PC-9 (cell line): ENCODE results near the gene GBE1. TPM values are rescaled to one million over a fixed set of nuclear protein-coding genes. Genes with fewer than 3 reads are reported as not detected.
"Not testable (repeated sequence)": the region's sequence is repeated elsewhere in the genome, so short reads cannot be mapped to it uniquely, and the experiment has no call there.

Experiments used
- BruUV-seq: library from RNA; stranded (reverse); fragments of 400-500 nt; replicated peaks from 2 replicates; lab custom pipeline; 2021; lab: Mats Ljungman, UMichigan
- CTCF ChIA-PET: fragments of 300-600 bp; sonication (Branson Sonifier 250); formaldehyde crosslinking; loops from one replicate; lab custom pipeline; 2022; ENCODE audit warnings: antibody characterized with exemption; lab: Charles Lee
- POLR2A ChIA-PET: fragments of 300-600 bp; sonication (Branson Sonifier 250); formaldehyde crosslinking; loops from one replicate; lab custom pipeline; 2022; ENCODE audit warnings: antibody characterized with exemption; ENCODE audit not compliant: unreplicated experiment; lab: Charles Lee
- DNase-seq, 2 experiments: peaks; one replicate each; pipeline versions ENCODE4 v3.0.0 to v3.0.0-alpha.2; 2015 to 2022; ENCODE audit warnings: mixed read lengths in 1 of 2
- H2AFZ ChIP-seq: fragments of 200-600 bp; sonication (generic); 2 replicates; pipeline ENCODE4 v1.8.1; 2017; ENCODE audit warnings: antibody characterized with exemption
- H3F3A ChIP-seq: fragments of 200-600 bp; sonication (generic); 2 replicates; pipeline ENCODE4 v1.8.1; 2017; ENCODE audit warnings: antibody characterized with exemption, mild to moderate bottlenecking, low read depth; ENCODE audit not compliant: insufficient read depth
- H3K27ac ChIP-seq: fragments of 200-600 bp; sonication (generic); 2 replicates; pipeline ENCODE4 v1.6.1; 2016; ENCODE audit warnings: mixed run types
- H3K27me3 ChIP-seq: fragments of 200-600 bp; sonication (generic); 2 replicates; pipeline ENCODE4 v1.6.1; 2016; ENCODE audit warnings: low read depth, mixed run types; ENCODE audit not compliant: insufficient read depth
- H3K36me3 ChIP-seq: fragments of 200-600 bp; sonication (generic); 2 replicates; pipeline ENCODE4 v1.6.1; 2016; ENCODE audit warnings: low read depth, mixed run types
- H3K4me1 ChIP-seq: fragments of 200-600 bp; sonication (generic); replicated peaks from 2 replicates; pipeline ENCODE4 v1.6.1; 2016; ENCODE audit warnings: mixed run types; ENCODE audit not compliant: insufficient read depth
- H3K4me2 ChIP-seq: fragments of 200-600 bp; sonication (generic); 2 replicates; pipeline ENCODE4 v1.6.1; 2017; ENCODE audit warnings: mixed run types
- H3K4me3 ChIP-seq: fragments of 200-600 bp; sonication (generic); 2 replicates; pipeline ENCODE4 v1.6.1; 2016; ENCODE audit warnings: mixed run types
- H3K79me2 ChIP-seq: fragments of 200-600 bp; sonication (generic); 2 replicates; pipeline ENCODE4 v1.6.1; 2017; ENCODE audit warnings: low read depth, mixed run types
- H3K9me2 ChIP-seq: fragments of 200-600 bp; sonication (generic); 2 replicates; pipeline ENCODE4 v1.8.1; 2017; ENCODE audit warnings: mild to moderate bottlenecking; ENCODE audit not compliant: insufficient read depth
- H3K9me3 ChIP-seq: fragments of 200-600 bp; sonication (generic); 2 replicates; pipeline ENCODE4 v1.8.1; 2016; ENCODE audit warnings: low read depth; ENCODE audit not compliant: insufficient read depth
- H4K20me1 ChIP-seq: fragments of 200-600 bp; sonication (generic); 2 replicates; pipeline ENCODE4 v1.8.1; 2017; ENCODE audit not compliant: insufficient read depth
- EZH2 ChIP-seq: fragments of 200-600 bp; sonication (generic); IDR thresholded peaks from 2 replicates; pipeline ENCODE4 v1.8.0; 2017; ENCODE audit warnings: antibody characterized with exemption, low read depth
- intact Hi-C: fragments of 100-400 bp; cut with micrococcal nuclease; formaldehyde crosslinking; loops from one replicate; pipeline ENCODE4 v1.10.0; 2022; ENCODE audit not compliant: unreplicated experiment
- total RNA-seq: library from RNA; stranded (reverse); gene quantifications from 2 replicates; pipeline ENCODE4 v1.2.3, GENCODE V29; 2021
- TF ChIP-seq, protein P1 (sequence below): fragments of 200-600 bp; sonication (generic); conservative IDR thresholded peaks from 2 replicates; pipeline ENCODE4 v1.6.1; 2017; ENCODE audit warnings: mixed run types, antibody characterized with exemption, mild to moderate bottlenecking, moderate library complexity

Gene GBE1
- total RNA-seq, 1 experiment from 2014 or later: 31.2 TPM

DNA sequence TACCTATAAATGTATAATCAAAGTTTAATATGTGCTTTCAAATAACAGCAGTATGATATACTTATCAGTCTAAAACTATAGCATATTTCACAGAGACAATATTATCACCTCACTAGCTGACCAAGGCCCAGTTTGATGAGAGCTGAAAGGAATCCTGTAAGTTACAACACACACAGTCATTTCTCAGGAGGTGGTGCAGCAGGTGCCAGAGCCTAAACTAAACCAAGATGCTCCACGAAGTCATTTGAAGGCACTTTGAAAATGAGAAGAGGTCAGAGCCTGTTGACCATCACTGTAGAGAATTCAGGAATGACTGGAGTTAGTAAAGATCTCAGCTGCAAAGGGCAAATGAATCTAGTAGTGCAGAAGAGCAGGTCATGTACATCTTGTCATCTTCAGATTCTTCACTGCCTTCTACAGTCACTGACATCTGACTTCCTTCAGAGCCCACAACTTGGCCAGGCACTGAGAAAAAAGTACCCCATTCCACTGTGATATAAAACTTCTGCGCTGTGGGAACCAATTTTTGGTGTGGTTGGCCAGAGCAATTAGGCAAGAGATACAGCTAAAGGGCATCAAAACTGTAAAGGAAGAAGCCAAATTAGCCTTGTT, 7.9 kb downstream of the GBE1 start:
- Histone ChIP-seq H3K27ac (no peak overlapping the region), H3F3A (no peaks in the 10 kb centered on the region), H3K27me3 (no peaks in the 10 kb centered on the region), H3K4me3 (no peak overlapping the region), H2AFZ (no peak overlapping the region), H3K4me2 (no peak overlapping the region), H3K36me3 (0 out of 2 replicates have a peak, but pooled peaks cover 4% of the 10 kb centered on the region), H3K9me3 (no peaks in the 10 kb centered on the region), H3K79me2 (0 out of 2 replicates have a peak, but pooled peaks cover 4% of the 10 kb centered on the region), H4K20me1 (no peaks in the 10 kb centered on the region), H3K4me1 (no peaks in the 10 kb centered on the region), H3K9me2 (no peaks in the 10 kb centered on the region)
- BruUV-seq: no TSS peak
- CTCF ChIA-PET: no interaction called here
- intact Hi-C loops: no loop called here
- no peak for DNase-seq
- POLR2A ChIA-PET: interaction anchor here (0.7 kb wide), 1 partner anchor 23 kb away, joined by 3 read pairs; no protein-coding TSS in a partner anchor
- TF ChIP-seq, protein P1, sequence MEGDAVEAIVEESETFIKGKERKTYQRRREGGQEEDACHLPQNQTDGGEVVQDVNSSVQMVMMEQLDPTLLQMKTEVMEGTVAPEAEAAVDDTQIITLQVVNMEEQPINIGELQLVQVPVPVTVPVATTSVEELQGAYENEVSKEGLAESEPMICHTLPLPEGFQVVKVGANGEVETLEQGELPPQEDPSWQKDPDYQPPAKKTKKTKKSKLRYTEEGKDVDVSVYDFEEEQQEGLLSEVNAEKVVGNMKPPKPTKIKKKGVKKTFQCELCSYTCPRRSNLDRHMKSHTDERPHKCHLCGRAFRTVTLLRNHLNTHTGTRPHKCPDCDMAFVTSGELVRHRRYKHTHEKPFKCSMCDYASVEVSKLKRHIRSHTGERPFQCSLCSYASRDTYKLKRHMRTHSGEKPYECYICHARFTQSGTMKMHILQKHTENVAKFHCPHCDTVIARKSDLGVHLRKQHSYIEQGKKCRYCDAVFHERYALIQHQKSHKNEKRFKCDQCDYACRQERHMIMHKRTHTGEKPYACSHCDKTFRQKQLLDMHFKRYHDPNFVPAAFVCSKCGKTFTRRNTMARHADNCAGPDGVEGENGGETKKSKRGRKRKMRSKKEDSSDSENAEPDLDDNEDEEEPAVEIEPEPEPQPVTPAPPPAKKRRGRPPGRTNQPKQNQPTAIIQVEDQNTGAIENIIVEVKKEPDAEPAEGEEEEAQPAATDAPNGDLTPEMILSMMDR: no peak
- TF ChIP-seq EZH2: no peak

DNA sequence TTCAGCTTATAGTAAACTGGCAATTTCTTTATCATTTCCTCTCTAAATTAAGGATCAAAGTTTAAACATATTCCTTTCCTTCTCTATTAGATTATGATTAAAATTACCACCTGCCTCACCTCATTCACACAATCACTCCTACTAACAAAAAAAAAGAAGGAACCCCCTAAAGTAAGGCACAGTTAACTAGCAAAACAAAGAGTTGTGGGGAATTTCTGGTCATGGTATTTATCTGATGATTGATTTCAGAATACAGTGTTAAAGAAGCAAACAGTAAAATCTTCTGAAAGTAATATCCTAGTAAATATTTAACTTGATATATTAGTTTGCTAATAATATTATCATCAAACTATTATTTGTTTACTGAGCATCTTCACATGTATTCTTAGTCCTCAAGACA, 8.8 kb downstream of the GBE1 start:
- Histone ChIP-seq H3K9me3 (no peaks in the 10 kb centered on the region), H3F3A (no peaks in the 10 kb centered on the region), H3K36me3 (0 out of 2 replicates have a peak, but pooled peaks cover 4% of the 10 kb centered on the region), H3K4me3 (no peak overlapping the region), H3K9me2 (no peaks in the 10 kb centered on the region), H3K27ac (no peak overlapping the region), H3K4me2 (no peak overlapping the region), H3K79me2 (0 out of 2 replicates have a peak, but pooled peaks cover 4% of the 10 kb centered on the region), H2AFZ (no peak overlapping the region), H3K4me1 (no peaks in the 10 kb centered on the region), H4K20me1 (no peaks in the 10 kb centered on the region), H3K27me3 (no peaks in the 10 kb centered on the region)
- intact Hi-C loops: no loop called here
- no peak for TF ChIP-seq EZH2
- TF ChIP-seq, protein P1: no peak
- ChIA-PET POLR2A (interaction anchor here (0.7 kb wide), 1 partner anchor 22 kb away, joined by 3 read pairs; no protein-coding TSS in a partner anchor), CTCF (no interaction called here)
- DNase-seq: no peak
- no TSS peak for BruUV-seq

DNA sequence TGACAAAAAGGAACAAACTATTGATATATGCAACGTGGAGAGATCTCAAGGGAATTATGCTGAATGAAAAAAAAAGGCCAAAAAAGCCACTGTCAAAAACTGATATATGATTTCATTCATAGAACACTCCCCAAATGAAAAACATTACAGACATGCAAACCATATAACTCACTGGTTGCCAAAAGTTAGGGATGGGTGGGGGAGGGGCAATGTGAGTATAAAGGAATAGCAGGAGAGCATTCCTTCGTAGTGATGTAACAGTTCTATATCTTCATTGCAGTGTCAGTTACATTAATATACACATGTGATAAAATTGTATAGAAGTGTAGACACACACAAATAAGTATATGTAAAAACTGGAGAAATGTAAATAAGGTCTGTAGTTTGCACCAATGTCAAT, 12.2 kb downstream of the GBE1 start:
- no peak overlapping the region for H3K4me3 ChIP-seq
- intact Hi-C loops: no loop called here
- H2AFZ ChIP-seq: no peak overlapping the region
- H3K27me3 ChIP-seq: no peaks in the 10 kb centered on the region
- BruUV-seq: no TSS peak
- peaks cover 6% of the 10 kb centered on the region; the same call in 1 of the 2 replicates for H3K9me3 ChIP-seq
- peaks cover 10% of the 10 kb centered on the region; the same call in 1 of the 2 replicates for H3F3A ChIP-seq
- peaks cover 13% of the 10 kb centered on the region for H3K4me1 ChIP-seq
- 0 out of 2 replicates have a peak, but pooled peaks cover 4% of the 10 kb centered on the region for H3K79me2 ChIP-seq
- 0 out of 2 replicates have a peak, but pooled peaks cover 4% of the 10 kb centered on the region for H3K36me3 ChIP-seq
- ChIA-PET CTCF (no interaction called here), POLR2A (no interaction called here)
- H3K27ac ChIP-seq: no peak overlapping the region
- no peak for TF ChIP-seq EZH2
- TF ChIP-seq, protein P1: no peak
- H4K20me1 ChIP-seq: no peaks in the 10 kb centered on the region
- H3K4me2 ChIP-seq: no peak overlapping the region
- no peak for DNase-seq
- H3K9me2 ChIP-seq: no peaks in the 10 kb centered on the region

DNA sequence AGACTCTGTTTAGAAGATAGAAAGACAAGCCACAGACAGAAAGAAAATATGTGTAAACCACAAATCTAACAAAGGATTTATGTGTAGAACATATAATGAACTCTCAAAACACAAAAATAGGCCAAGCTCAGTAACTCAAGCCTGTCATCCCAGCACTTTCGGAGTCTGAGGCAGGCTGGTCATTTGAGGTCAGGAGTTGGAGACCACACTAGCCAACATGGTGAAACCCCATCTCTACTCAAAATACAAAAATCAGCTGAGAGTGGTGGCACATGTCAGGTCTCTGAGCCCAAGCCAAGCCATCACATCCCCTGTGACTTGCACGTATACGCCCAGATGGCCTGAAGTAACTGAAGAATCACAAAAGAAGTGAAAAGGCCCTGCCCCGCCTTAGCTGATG, 14.2 kb downstream of the GBE1 start:
- H3K4me1 ChIP-seq: peaks cover 33% of the 10 kb centered on the region
- BruUV-seq, H4K20me1 ChIP-seq, H3K27me3 ChIP-seq, H3K4me3 ChIP-seq, H3K27ac ChIP-seq, POLR2A ChIA-PET, H2AFZ ChIP-seq, CTCF ChIA-PET, H3K36me3 ChIP-seq, intact Hi-C loops, H3K79me2 ChIP-seq, H3K9me2 ChIP-seq, H3K9me3 ChIP-seq, DNase-seq, H3K4me2 ChIP-seq: not testable (repeated sequence)
- peaks cover 28% of the 10 kb centered on the region; the same call in 1 of the 2 replicates for H3F3A ChIP-seq
